GM20000 (cell line): ENCODE results near the gene NUP133.

Source experiments
- DNase-seq: peaks from one replicate; pipeline ENCODE4 v3.0.0; 2012; ENCODE audit warnings: low spot score
- TF ChIP-seq, protein P1 (sequence below): IDR thresholded peaks from 2 replicates; pipeline ENCODE4 v1.5.1; 2012; ENCODE audit warnings: mild to moderate bottlenecking, control low read depth; ENCODE audit errors: extremely low read depth, missing control alignments

The NUP133 gene

DNA sequence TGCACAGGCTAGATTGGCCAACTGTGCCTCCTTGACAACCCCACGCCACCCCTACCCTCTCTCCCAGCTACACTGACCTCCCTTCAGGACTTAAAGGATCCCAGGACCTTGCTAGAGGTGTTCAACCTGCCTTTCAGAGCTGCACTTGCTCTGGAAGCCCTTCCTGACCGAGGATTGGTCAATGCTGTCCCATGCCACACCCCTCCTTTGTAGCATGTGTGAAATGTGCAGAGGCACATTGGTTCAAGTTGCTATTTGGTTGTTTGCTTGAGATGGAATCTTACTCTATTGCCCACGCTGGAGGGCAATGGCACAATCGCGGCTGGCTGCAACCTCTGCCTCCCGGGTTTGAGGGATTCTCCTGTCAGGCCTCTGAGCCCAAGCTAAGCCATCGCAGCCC is 96.1 kb downstream of the NUP133 start:
- TF ChIP-seq, protein P1, sequence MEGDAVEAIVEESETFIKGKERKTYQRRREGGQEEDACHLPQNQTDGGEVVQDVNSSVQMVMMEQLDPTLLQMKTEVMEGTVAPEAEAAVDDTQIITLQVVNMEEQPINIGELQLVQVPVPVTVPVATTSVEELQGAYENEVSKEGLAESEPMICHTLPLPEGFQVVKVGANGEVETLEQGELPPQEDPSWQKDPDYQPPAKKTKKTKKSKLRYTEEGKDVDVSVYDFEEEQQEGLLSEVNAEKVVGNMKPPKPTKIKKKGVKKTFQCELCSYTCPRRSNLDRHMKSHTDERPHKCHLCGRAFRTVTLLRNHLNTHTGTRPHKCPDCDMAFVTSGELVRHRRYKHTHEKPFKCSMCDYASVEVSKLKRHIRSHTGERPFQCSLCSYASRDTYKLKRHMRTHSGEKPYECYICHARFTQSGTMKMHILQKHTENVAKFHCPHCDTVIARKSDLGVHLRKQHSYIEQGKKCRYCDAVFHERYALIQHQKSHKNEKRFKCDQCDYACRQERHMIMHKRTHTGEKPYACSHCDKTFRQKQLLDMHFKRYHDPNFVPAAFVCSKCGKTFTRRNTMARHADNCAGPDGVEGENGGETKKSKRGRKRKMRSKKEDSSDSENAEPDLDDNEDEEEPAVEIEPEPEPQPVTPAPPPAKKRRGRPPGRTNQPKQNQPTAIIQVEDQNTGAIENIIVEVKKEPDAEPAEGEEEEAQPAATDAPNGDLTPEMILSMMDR: no peak
- no peak for DNase-seq

DNA sequence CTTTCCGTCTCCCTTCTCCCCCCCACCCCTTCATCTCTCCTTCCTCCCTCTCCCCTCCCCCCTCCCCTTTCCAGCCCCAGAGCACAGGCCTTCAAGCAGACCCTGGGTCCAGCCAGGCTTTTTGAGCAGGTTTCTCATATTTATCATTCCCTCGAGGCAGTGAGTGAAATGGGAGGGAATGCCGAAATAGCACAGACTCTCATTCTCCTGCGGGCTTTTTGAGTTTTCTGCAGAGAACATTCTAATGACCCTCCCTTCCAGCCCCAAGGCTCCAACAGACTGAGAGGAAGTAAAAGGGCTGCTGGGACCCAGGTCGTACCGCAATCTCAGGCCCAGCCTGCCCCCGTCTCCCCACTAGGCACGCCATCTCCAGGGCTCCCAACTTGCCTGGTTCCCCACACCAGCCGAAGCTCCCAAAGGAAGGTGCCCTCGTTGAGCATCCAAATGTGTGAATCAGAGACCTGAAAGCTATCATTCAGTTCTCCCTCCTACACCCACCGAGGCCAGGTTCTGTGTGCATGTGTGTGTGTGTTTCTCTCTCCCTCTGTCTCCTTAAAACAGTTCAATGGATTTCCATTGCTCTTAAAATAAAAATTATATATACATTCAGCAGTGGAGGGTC is 96.6 kb downstream of the NUP133 start:
- no peak for DNase-seq
- TF ChIP-seq, protein P1: no peak

DNA sequence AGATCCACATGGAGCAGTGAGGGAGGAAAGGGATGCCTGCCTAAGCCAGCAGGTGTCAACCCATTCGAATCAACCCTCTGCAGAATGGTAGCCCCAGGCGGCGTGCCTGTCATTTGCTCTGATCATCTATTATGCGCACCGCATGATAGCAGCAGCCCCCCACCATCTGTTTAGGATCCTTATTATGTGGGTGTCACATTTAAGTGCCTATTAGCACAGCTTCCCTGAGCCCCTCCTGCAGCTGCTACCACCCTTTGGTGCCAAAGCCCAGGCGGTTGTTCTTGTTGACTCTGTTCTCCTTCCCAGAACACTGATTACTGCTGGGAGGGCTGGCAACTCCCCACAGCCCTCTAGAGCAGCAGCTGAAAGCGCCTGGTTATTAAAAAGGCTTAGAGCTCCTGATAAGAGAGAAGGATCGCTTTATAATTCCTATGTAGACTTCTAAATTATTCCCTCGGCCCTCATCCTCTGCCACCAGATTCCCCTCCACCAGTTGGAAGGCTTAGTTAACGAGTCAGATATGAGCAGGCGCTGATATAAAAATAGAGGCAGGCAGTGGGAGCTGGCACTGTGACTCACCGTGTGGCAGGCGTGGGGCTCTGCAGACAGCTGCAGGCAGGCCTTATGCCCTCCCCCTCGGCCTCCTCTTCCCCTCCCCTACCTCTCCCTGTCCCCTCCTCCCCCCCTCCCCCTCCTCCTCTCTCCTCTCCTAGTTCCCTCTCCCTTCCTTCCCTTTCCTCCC is 97.3 kb downstream of the NUP133 start:
- TF ChIP-seq, protein P1: no peak
- no peak for DNase-seq

DNA sequence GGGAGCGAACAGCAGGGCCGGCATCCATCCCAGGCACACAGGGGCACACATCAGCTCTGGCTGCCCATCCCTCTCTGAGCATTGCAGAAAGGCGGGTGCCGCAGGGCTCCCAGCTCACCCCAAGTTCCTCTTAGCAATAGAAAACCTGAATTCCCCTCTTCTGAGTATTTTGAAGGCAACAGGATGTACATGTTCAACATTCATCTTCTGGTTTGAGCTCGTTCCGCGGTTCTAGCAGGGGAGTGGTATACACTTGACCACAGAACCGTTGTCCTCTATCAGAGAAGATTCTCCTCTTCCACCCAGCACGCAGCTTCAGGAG is 97.8 kb downstream of the NUP133 start:
- TF ChIP-seq, protein P1: no peak

DNA sequence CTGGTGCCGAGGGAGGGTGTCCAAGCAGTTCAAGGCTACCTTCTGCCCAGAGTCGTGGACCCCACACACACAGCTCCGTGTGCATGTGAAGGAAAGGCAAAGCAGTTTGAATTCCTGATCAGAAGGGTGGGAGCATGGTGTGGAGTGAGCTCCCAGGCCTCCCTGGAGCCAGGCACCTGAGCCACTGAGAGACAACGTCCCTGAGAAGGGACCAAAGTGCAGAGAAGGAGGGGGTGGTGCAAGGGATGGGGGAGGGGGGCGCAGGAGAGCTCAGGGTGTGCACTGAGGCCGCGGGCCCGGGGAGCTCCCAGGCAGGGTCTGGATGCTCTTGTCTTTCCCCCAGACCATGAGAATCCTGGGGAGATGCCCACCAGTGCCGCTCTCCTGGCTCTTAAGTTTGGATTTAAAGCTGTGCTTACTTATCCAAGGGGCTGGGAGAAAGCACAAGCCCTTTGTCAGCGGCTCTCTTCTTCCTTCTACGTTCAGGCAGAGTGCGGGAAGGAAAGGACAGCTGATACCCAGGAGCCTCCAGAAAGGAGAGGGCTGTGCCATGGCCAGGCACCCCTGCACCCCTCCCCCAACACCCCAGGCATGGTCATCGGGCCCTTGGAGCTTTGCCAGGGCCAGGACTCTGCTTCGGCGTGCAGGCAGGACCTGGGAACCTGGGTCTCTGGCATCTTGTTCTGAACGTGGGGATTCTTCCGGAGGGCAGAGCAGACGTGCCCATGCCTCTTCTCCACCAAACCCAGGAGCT is 98.3 kb downstream of the NUP133 start:
- TF ChIP-seq, protein P1: no peak

More for the DNA sequence above, 97.8 kb downstream of the NUP133 start:
- no peak for DNase-seq

DNA sequence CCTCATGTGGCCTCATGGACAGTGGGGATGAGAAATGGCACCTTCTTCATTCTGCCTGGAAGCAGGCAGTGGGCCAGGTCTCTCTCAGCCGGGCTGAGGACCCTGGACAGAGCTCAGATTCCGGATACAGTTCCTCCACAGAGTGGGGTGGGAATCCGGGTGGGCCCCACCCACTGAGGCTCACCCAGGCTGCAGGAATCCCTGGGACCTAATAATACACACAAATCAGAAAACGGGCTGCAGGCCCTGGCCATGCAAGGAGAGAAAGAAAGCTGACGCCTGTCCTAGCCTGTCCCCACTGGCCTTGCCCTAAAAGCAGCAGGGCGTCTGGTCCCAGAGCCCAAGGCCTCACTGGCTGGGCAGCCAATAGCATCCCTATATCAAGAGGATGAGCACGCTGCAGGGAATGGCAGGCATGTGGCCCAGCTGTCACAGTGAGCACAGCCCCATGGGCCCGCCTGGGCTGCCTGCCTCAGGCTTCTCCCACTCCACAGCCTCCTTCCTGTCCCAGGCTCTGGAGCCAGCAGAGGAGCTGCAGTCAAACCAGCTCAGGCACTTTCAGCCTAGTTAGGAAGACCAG is 99.6 kb downstream of the NUP133 start:
- DNase-seq: no peak
- TF ChIP-seq, protein P1: no peak

More for the DNA sequence above, 98.3 kb downstream of the NUP133 start:
- no peak for DNase-seq
